KMS-11 (cell line): ENCODE measurements around the gene PFKL.

ENCODE experiments used
- H2AFZ ChIP-seq: fragments of 200-600 bp; sonication (generic); 2 replicates; pipeline ENCODE4 v1.6.1; 2016; ENCODE audit warnings: antibody characterized with exemption, mixed run types, low read depth
- H3K27ac ChIP-seq: fragments of 200-600 bp; sonication (generic); 2 replicates; pipeline ENCODE4 v1.6.1; 2016; ENCODE audit warnings: mild to moderate bottlenecking, mixed run types
- H3K27me3 ChIP-seq: fragments of 200-600 bp; sonication (generic); 2 replicates; pipeline ENCODE4 v1.6.1; 2017; ENCODE audit warnings: mild to moderate bottlenecking, low read depth, mixed run types, moderate library complexity; ENCODE audit not compliant: insufficient read depth
- H3K36me3 ChIP-seq: fragments of 200-600 bp; sonication (generic); 2 replicates; pipeline ENCODE4 v1.6.1; 2017; ENCODE audit warnings: mild to moderate bottlenecking, mixed run types; ENCODE audit not compliant: insufficient read depth
- H3K4me1 ChIP-seq: fragments of 200-600 bp; sonication (generic); 2 replicates; pipeline ENCODE4 v1.6.1; 2016; ENCODE audit warnings: mild to moderate bottlenecking, low read depth, mixed run types; ENCODE audit not compliant: poor library complexity, severe bottlenecking
- H3K4me2 ChIP-seq: fragments of 200-600 bp; sonication (generic); 2 replicates; pipeline ENCODE4 v1.7.0; 2016; ENCODE audit warnings: mild to moderate bottlenecking, mixed run types
- H3K4me3 ChIP-seq: fragments of 200-600 bp; sonication (generic); IDR thresholded peaks from 2 replicates; pipeline ENCODE4 v1.6.1; 2017; ENCODE audit warnings: low read depth, low read length, mixed read lengths; ENCODE audit not compliant: insufficient read depth
- H3K79me2 ChIP-seq: fragments of 200-600 bp; sonication (generic); 2 replicates; pipeline ENCODE4 v1.6.1; 2016; ENCODE audit warnings: low read depth, mixed run types; ENCODE audit not compliant: insufficient read depth
- H3K9ac ChIP-seq: fragments of 200-600 bp; sonication (generic); 2 replicates; pipeline ENCODE4 v1.6.1; 2016; ENCODE audit warnings: mild to moderate bottlenecking, mixed run types
- H4K20me1 ChIP-seq: fragments of 200-600 bp; sonication (generic); 2 replicates; pipeline ENCODE4 v1.6.1; 2016; ENCODE audit warnings: mild to moderate bottlenecking, mixed run types; ENCODE audit not compliant: insufficient read depth
- CTCF ChIP-seq: fragments of 200-600 bp; sonication (generic); conservative IDR thresholded peaks from 2 replicates; pipeline ENCODE4 v1.6.1; 2017; ENCODE audit warnings: low read depth, mild to moderate bottlenecking, antibody characterized with exemption, low read length, moderate library complexity, mixed read lengths

Gene PFKL

GRCh38 chr21:44364151-44365053 is 64.5 kb downstream of the PFKL start:
- Histone ChIP-seq H3K79me2 (no peaks in the 10 kb centered on the region), H2AFZ (no peak overlapping the region), H3K27me3 (peaks cover 75% of the 10 kb centered on the region), H3K27ac (no peak overlapping the region), H3K4me2 (no peak overlapping the region), H3K9ac (no peak overlapping the region), H3K36me3 (no peaks in the 10 kb centered on the region), H3K4me1 (no peaks in the 10 kb centered on the region), H3K4me3 (no peak overlapping the region), H4K20me1 (no peaks in the 10 kb centered on the region)
- TF ChIP-seq CTCF, result no peak

GRCh38 chr21:44365251-44365966 is 65.6 kb downstream of the PFKL start:
- H3K9ac ChIP-seq, result no peak overlapping the region
- H3K27ac ChIP-seq, result no peak overlapping the region
- no peaks in the 10 kb centered on the region for H3K79me2 ChIP-seq
- no peaks in the 10 kb centered on the region for H3K4me1 ChIP-seq
- no peak overlapping the region for H3K4me2 ChIP-seq
- no peaks in the 10 kb centered on the region for H4K20me1 ChIP-seq
- H3K27me3 ChIP-seq, result peaks cover 64% of the 10 kb centered on the region
- H2AFZ ChIP-seq, result no peak overlapping the region
- no peak for TF ChIP-seq CTCF
- H3K36me3 ChIP-seq, result no peaks in the 10 kb centered on the region
- H3K4me3 ChIP-seq, result no peak overlapping the region

GRCh38 chr21:44365967-44366585 is 66.2 kb downstream of the PFKL start:
- no peak overlapping the region for H3K4me2 ChIP-seq
- no peak overlapping the region for H2AFZ ChIP-seq
- no peak for TF ChIP-seq CTCF
- no peaks in the 10 kb centered on the region for H3K4me1 ChIP-seq
- no peak overlapping the region for H3K27ac ChIP-seq
- H3K79me2 ChIP-seq, result no peaks in the 10 kb centered on the region
- no peak overlapping the region for H3K9ac ChIP-seq
- H4K20me1 ChIP-seq, result no peaks in the 10 kb centered on the region
- peaks cover 63% of the 10 kb centered on the region for H3K27me3 ChIP-seq
- no peak overlapping the region for H3K4me3 ChIP-seq
- H3K36me3 ChIP-seq, result no peaks in the 10 kb centered on the region

- Histone ChIP-seq H3K9ac (no peak overlapping the region), H3K27me3 (peaks cover 60% of the 10 kb centered on the region), H2AFZ (no peak overlapping the region), H3K79me2 (no peaks in the 10 kb centered on the region), H3K4me2 (no peak overlapping the region), H3K4me3 (no peak overlapping the region), H3K4me1 (no peaks in the 10 kb centered on the region), H3K36me3 (no peaks in the 10 kb centered on the region), H3K27ac (no peak overlapping the region), H4K20me1 (no peaks in the 10 kb centered on the region)
- TF ChIP-seq CTCF, result no peak
These were observed 66.8 kb downstream of the PFKL start for GRCh38 chr21:44366586-44367211.
